KG1 (cell line): Measurements from ENCODE around the gene PPP2R5D.
"Not testable (repeated sequence)": the region's sequence is repeated elsewhere in the genome, so short reads cannot be mapped to it uniquely, and the experiment has no call there.

Experiments
- DNase-seq: peaks from one replicate; lab custom pipeline; 2025; lab: John Stamatoyannopoulos, UW

PPP2R5D gene

GRCh38 chr6:42996513-42996912 is 12.1 kb downstream of the PPP2R5D start:
- no peak for DNase-seq

- not testable (repeated sequence) for DNase-seq
Measured at GRCh38 chr6:42998205-42998604, 13.8 kb downstream of the PPP2R5D start.

DNA sequence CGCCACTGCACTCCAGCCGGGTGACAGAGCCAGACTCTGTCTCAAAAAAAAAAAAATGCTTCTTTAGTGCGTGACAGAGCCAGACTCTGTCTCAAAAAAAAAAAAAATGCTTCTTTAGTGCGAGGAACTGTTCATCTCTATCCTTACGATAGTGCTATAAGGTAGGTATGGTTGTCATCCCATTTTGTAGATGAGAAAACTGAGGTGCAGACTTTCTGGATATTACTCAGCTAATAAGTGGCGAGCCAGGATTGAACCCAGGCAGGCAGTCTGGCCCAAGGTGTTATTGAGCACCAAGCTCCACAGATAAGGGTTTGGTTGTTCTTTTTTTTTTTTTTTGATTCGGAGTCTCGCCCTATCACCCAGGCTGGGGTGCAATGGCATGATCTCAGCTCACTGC is 17.5 kb downstream of the PPP2R5D start:
- no peak for DNase-seq

GRCh38 chr6:43005844-43006243 is 21.5 kb downstream of the PPP2R5D start:
- DNase-seq, result no peak

DNA sequence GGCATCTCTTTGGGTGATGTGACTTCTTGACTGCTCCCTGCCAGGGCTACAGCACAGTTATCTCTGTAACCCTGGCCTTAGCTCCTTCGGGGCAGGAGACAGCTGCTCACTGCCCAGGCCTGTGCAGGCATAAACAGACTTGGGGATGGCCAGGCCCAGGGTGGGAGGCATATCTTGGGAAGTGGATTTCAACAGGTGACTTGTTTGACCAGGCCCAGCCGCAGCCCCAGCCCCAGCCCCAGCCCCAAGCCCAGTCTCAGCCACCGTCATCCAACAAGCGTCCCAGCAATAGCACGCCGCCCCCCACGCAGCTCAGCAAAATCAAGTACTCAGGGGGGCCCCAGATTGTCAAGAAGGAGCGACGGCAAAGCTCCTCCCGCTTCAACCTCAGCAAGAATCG is 21.9 kb downstream of the PPP2R5D start:
- DNase-seq, result no peak

DNA sequence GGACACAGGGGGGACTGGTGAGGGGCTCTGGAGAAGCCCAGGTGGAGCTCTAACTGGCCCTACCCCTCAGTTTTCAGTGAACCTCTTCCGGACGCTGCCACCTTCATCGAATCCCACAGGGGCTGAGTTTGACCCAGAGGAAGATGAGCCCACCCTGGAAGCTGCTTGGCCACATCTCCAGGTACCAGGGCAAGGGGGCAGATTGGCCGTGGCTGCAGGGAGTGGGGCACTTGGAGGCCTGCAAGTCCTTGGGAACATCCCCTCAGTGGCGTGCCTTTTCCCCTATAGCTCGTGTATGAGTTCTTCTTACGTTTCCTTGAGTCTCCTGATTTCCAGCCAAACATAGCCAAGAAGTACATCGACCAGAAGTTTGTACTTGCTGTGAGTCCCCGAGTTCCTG is 22.8 kb downstream of the PPP2R5D start:
- DNase-seq, result no peak

- no peak for DNase-seq
Measured at GRCh38 chr6:43009124-43009523, 24.8 kb downstream of the PPP2R5D start.

DNA sequence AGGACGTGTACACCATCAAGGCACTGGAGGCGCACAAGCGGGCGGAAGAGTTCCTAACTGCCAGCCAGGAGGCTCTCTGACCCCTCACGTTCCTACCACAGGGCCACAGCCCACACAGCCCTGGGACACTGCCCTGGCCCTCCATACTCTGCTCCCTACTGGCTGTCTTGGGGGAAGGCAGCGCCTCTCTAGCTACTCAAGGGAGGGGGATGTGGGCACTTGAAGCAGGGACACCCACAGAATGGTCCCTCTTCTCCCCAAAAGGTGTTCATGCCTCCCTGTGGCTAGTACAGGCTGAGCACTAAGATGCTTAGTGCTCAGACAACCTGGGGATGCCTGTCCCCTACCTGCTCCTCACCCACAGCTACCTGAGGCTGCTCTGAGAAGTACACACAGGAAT is 26.8 kb downstream of the PPP2R5D start:
- DNase-seq, result no peak

DNA sequence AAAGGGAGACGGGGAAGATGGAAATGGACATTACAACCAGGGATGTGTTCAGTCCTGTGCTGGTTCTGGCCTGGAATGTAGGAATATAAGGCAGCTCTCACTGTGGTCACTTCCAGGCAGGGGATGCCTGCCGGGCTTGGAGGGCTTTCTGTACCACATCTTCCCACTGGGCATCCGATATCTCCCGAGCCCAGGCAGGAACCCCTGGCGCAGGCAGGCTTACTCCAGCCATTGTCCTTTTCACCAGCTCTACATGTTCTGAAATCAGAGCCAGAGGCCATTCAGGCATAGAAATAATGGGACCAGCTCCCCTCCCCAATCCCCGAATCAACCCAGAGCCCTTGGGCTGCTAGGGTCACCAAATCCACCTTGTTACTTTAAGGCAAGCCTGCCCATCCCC is 28.0 kb downstream of the PPP2R5D start:
- no peak for DNase-seq

GRCh38 chr6:43013097-43013842 is 28.9 kb downstream of the PPP2R5D start:
- no peak for DNase-seq

GRCh38 chr6:43013843-43014433 is 29.6 kb downstream of the PPP2R5D start, which contains the start of the genes KLHDC3 and MEA1:
KLHDC3 (plus strand) TSS chr6:43014249; CDS start chr6:43017193, 2,944 bp downstream.
MEA1 (minus strand) TSS chr6:43013946; CDS start chr6:43013813, 133 bp downstream.
- peak; percentile 95 for DNase-seq

DNA sequence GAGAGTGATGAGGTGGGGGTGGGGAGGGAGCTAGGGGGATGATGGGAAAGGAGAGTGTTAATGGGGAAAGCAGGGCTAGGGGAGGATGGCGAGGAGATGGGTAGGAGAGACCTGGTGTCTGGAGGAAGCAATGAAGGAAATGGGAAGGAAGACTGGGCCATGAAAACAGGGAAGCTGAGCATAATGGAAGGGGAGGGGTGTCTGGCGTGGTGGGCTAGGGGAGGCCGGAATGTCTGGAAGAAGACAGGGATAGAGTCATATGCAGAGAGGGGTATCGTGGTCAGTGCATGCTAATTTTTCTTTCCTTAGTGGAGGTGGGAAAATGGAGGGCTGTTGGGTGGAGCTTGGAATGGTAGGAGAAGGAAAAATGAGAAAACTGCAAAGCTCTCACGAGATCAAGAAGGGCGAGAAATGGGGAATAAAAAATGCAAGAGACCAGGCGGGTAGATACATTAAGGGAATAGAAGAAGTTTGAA is 30.1 kb downstream of the PPP2R5D start:
- DNase-seq, result no peak

GRCh38 chr6:43016176-43016942 is 32.0 kb downstream of the PPP2R5D start:
- no peak for DNase-seq

DNA sequence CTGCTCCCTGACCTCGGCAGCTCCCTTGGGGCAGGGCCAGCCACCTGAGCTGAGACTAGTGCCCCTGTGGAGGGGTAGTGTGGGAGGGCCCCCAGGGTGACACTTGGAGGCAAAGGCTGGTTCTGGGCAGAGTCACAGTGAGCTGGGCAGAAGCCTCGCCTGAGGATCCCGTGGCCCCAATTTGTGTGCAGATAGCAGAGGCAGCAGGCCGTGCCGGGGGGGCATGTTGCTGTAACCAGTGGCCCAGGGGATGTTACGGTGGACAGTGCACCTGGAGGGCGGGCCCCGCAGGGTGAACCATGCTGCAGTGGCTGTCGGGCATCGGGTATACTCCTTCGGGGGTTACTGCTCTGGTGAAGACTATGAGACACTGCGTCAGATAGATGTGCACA is 32.6 kb downstream of the PPP2R5D start:
- no peak for DNase-seq

DNA sequence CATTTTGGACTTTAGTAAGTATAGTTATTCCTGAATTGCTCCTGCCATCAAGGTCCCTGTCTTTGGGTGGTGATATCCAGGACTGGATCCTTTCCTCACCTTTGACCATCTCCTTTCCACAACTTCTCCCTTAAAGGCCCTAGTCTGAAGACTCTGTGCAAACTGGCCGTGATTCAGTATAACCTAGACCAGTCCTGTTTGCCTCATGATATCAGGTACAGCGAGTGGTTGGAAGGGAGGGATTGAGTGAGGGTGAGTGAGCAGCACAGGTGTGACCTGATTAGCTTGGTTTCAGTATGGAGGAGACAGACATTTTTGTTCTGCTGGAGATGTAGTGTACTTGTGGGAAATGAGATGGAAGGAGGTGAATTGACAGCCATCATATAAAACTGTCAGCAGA is 34.8 kb downstream of the PPP2R5D start:
- DNase-seq, result no peak

- no peak for DNase-seq
Measured at GRCh38 chr6:43020052-43020705, 35.8 kb downstream of the PPP2R5D start.

DNA sequence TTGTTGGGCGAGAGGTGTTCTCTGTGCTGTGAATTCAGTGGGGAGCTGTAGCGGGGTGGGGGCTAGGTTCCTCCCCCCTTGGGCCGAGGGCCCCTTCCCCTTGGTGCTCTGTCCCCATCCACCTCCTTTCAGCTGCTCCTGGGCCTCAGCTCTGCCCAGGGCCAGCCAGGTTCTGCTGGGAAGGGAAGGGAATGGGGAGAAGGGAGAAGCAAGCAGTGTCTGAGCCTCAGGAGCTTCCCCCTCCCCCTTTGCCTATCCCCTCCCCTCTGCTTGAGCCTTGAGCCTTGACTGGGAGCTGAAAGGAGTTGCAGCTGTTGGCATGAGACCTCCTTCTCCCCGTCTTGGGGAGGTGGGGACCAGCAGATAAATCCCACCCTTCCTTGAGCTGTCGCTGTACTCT is 36.5 kb downstream of the PPP2R5D start:
- no peak for DNase-seq

GRCh38 chr6:43021270-43022047 is 37.1 kb downstream of the PPP2R5D start, which contains the start of gene RRP36:
RRP36 (plus strand) TSS chr6:43021623; CDS start chr6:43021655, 32 bp downstream.
- DNase-seq, result peak; percentile 53

DNA sequence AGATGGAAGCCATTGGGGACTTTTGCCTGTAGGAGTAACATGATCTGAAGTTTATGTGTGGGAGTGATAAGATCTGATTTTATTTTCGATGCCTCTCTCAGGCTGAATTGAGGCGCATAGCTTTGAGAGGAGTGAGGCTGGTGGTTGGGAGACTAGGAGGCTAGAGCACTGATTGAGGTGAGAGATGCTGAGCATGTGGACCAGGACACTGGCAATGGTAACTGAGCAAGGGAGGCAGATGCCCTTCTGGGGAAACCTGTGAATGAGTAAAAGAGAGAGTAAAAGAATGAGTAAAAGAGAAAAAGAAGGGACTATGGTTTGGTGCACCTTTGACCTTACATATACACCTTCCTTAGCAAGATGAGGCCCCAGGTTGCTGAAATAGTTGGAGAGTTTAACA is 40.1 kb downstream of the PPP2R5D start:
- no peak for DNase-seq

DNA sequence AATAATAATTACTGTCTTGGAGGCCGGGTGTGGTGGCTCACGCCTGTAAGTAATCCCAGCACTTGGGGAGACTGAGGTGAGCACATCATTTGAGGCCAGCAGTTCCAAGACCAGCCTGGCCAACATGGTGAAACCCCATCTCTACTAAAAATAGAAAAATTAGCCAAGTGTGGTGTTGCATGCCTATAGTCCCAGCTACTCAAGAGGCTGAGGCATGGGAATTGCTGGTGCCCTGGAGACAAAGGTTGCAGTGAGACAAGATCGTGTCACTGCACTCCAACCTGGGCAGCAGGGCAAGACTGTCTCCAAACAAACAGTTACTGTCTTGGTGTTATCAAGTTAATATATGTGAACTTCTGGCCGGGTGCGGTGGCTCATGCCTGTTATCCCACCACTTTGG is 42.0 kb downstream of the PPP2R5D start:
- no peak for DNase-seq

- no peak for DNase-seq
Measured at GRCh38 chr6:43029120-43029519, 44.8 kb downstream of the PPP2R5D start.
